HL-60 (cell line): Measurements from ENCODE around the gene AK4.
"Not testable (repeated sequence)": the region's sequence is repeated elsewhere in the genome, so short reads cannot be mapped to it uniquely, and the experiment has no call there.

Experiments
- DNase-seq, 2 experiments: peaks; one replicate each; pipeline ENCODE4 v3.0.0-alpha.2; 2010 to 2020; ENCODE audit warnings: low read depth in 1 of 2, low spot score in 1 of 2
- H3K27ac ChIP-seq: fragments of 250-450 bp; sonication (Bioruptor Pico); replicated peaks from 2 replicates; pipeline ENCODE4 v1.5.1; 2020; ENCODE audit warnings: mild to moderate bottlenecking, moderate library complexity
- H3K27me3 ChIP-seq: fragments of 250-450 bp; sonication (Bioruptor Pico); 2 replicates; pipeline ENCODE4 v1.5.1; 2021; ENCODE audit warnings: mild to moderate bottlenecking, moderate library complexity; ENCODE audit not compliant: insufficient read depth, poor library complexity, severe bottlenecking
- H3K4me3 ChIP-seq: replicated peaks from 2 replicates; pipeline ENCODE4 v1.5.1; 2011; ENCODE audit warnings: mild to moderate bottlenecking, control low read depth, low read length; ENCODE audit not compliant: insufficient read depth
- GABPA ChIP-seq: IDR thresholded peaks from 2 replicates; pipeline ENCODE4 v1.6.1; 2012; ENCODE audit warnings: low read depth
- POLR2AphosphoS5 ChIP-seq: IDR thresholded peaks from 2 replicates; pipeline ENCODE4 v1.6.1; 2012; ENCODE audit warnings: low read depth
- REST ChIP-seq: IDR thresholded peaks from 2 replicates; pipeline ENCODE4 v1.6.1; 2012; ENCODE audit warnings: low read depth; ENCODE audit not compliant: insufficient replicate concordance
- SPI1 ChIP-seq: IDR thresholded peaks from 2 replicates; pipeline ENCODE4 v1.6.1; 2012; ENCODE audit warnings: low read depth, mild to moderate bottlenecking, borderline replicate concordance
- TF ChIP-seq, protein P1 (sequence below): IDR thresholded peaks from one replicate; pipeline ENCODE4 v1.5.1; 2011; ENCODE audit warnings: low read length, control low read depth, inconsistent platforms; ENCODE audit not compliant: insufficient read depth

AK4 gene

DNA sequence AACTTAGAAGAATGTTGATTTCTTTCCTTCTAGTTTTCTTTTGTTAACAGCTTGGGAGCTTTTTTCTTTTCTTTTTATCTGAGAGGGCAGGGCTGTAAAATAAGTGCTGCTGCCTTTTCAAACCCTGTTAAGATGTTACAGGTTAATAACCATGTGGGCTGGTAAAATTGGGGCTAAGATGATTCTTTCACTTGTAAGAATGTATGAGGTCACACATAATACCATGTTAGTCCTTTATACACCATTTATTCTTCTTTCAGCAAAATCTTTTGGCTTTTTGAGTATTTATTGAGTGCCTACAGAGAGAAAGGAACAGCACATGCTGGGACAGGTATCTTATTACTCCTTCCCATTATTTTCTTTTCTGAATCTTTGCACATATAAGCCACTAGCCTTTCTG is 6.1 kb upstream of the AK4 start:
- no peaks in the 10 kb centered on the region for H3K27me3 ChIP-seq
- no peak for TF ChIP-seq REST
- no peak for TF ChIP-seq GABPA
- TF ChIP-seq, protein P1, sequence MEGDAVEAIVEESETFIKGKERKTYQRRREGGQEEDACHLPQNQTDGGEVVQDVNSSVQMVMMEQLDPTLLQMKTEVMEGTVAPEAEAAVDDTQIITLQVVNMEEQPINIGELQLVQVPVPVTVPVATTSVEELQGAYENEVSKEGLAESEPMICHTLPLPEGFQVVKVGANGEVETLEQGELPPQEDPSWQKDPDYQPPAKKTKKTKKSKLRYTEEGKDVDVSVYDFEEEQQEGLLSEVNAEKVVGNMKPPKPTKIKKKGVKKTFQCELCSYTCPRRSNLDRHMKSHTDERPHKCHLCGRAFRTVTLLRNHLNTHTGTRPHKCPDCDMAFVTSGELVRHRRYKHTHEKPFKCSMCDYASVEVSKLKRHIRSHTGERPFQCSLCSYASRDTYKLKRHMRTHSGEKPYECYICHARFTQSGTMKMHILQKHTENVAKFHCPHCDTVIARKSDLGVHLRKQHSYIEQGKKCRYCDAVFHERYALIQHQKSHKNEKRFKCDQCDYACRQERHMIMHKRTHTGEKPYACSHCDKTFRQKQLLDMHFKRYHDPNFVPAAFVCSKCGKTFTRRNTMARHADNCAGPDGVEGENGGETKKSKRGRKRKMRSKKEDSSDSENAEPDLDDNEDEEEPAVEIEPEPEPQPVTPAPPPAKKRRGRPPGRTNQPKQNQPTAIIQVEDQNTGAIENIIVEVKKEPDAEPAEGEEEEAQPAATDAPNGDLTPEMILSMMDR: no peak
- no peak for TF ChIP-seq POLR2AphosphoS5
- no peak for TF ChIP-seq SPI1
- no peak overlapping the region for H3K4me3 ChIP-seq
- no peak for DNase-seq
- no peak overlapping the region for H3K27ac ChIP-seq

GRCh38 chr1:65143112-65143658 is 4.8 kb upstream of the AK4 start:
- H3K4me3 ChIP-seq, H3K27ac ChIP-seq, H3K27me3 ChIP-seq, DNase-seq: not testable (repeated sequence)

- DNase-seq: no peak
- Histone ChIP-seq H3K4me3 (peak overlapping the region; percentile 93), H3K27ac (0 out of 2 replicates have a peak overlapping the region, but pooled peaks have one; percentile 35), H3K27me3 (no peaks in the 10 kb centered on the region)
- TF ChIP-seq SPI1 (no peak), GABPA (no peak), REST (no peak), POLR2AphosphoS5 (no peak)
- TF ChIP-seq, protein P1: no peak
Observed at GRCh38 chr1:65146908-65147423, 1.0 kb upstream of the AK4 start.

GRCh38 chr1:65147424-65148177 is 402 bp upstream of the AK4 start:
- H3K27ac ChIP-seq: peak overlapping the region; percentile 39
- H3K4me3 ChIP-seq: peak overlapping the region; percentile 93
- no peaks in the 10 kb centered on the region for H3K27me3 ChIP-seq
- no peak for TF ChIP-seq GABPA
- peak; percentile 19; the same call in 1 of the 2 replicates for TF ChIP-seq POLR2AphosphoS5
- TF ChIP-seq SPI1: no peak
- peak; percentile 20 for TF ChIP-seq REST
- TF ChIP-seq, protein P1: no peak
- DNase-seq: peak in 1 of 2 experiments; percentile 30
